H1 (cell line): Measurements from ENCODE around the gene CREBL2. TPM values are rescaled to one million over a fixed set of nuclear protein-coding genes. Genes with fewer than 3 reads are reported as not detected.

Experiments used
- CTCF ChIA-PET: fragments of 300-600 bp; sonication (Branson Sonifier 250); formaldehyde crosslinking; loops from one replicate; lab custom pipeline; 2021; ENCODE audit not compliant: partially characterized antibody; lab: Charles Lee
- POLR2A ChIA-PET: fragments of 300-600 bp; sonication (Branson Sonifier 250); formaldehyde crosslinking; loops from one replicate; lab custom pipeline; 2021; ENCODE audit warnings: inconsistent platforms; ENCODE audit not compliant: partially characterized antibody; lab: Charles Lee
- DNase-seq, 2 experiments: peaks; one replicate each; pipeline versions ENCODE4 v3.0.0 to v3.0.0-alpha.2; 2010 to 2022; ENCODE audit warnings: low spot score in 2 of 2, low read depth in 1 of 2, mixed read lengths in 1 of 2
- FAIRE-seq: peaks from 2 replicates; lab custom pipeline; 2011; peaks lifted over from hg19 to GRCh38; lab: Jason Lieb, UNC
- H2AFZ ChIP-seq: 2 replicates; pipeline ENCODE4 v1.8.1; 2012; ENCODE audit warnings: low read length, inconsistent platforms
- H2AK5ac ChIP-seq: 2 replicates; pipeline ENCODE4 v1.6.1; 2013; ENCODE audit warnings: low read depth, low read length
- H2BK120ac ChIP-seq: replicated peaks from 2 replicates; pipeline ENCODE3; 2013; ENCODE audit warnings: low read depth, low read length, inconsistent platforms
- H2BK12ac ChIP-seq: 2 replicates; pipeline ENCODE4 v1.6.1; 2013; ENCODE audit warnings: low read depth, low read length
- H2BK15ac ChIP-seq: 2 replicates; pipeline ENCODE4 v1.6.1; 2013; ENCODE audit warnings: low read length
- H2BK20ac ChIP-seq: 2 replicates; pipeline ENCODE4 v1.6.1; 2013; ENCODE audit warnings: low read length
- H2BK5ac ChIP-seq: 2 replicates; pipeline ENCODE4 v1.6.1; 2013; ENCODE audit warnings: low read depth, low read length
- H3K14ac ChIP-seq: 2 replicates; pipeline ENCODE4 v1.6.1; 2013; ENCODE audit warnings: inconsistent platforms; ENCODE audit not compliant: insufficient read length
- H3K18ac ChIP-seq: 2 replicates; pipeline ENCODE4 v1.6.1; 2013; ENCODE audit warnings: low read length; ENCODE audit errors: extremely low read depth
- H3K23ac ChIP-seq: 2 replicates; pipeline ENCODE4 v1.6.1; 2013; ENCODE audit warnings: inconsistent platforms; ENCODE audit not compliant: insufficient read length
- H3K23me2 ChIP-seq: 2 replicates; pipeline ENCODE4 v1.6.1; 2013; ENCODE audit warnings: low read depth, low read length
- H3K27ac ChIP-seq: 2 replicates; pipeline ENCODE4 v1.6.1; 2011; ENCODE audit warnings: low read depth, low read length, inconsistent platforms
- H3K27me3 ChIP-seq, 4 experiments: replicated peaks in 1 of 4; 1 replicate in 1 of 4; 2 replicates in 3 of 4; pipeline versions ENCODE4 v1.6.1 to v1.8.1; 2011 to 2013; ENCODE audit warnings: low read length in 3 of 4, mild to moderate bottlenecking in 3 of 4, inconsistent platforms in 2 of 4, mixed read lengths in 2 of 4, moderate library complexity in 1 of 4; ENCODE audit not compliant: control insufficient read depth in 3 of 4, insufficient read depth in 3 of 4; ENCODE audit errors: extremely low read depth in 1 of 4
- H3K36me3 ChIP-seq, 4 experiments: 2 replicates each; pipeline versions ENCODE4 v1.6.1 to v1.8.1; 2011 to 2013; ENCODE audit warnings: mild to moderate bottlenecking in 4 of 4, low read length in 3 of 4, moderate library complexity in 2 of 4, control low read depth in 1 of 4, inconsistent platforms in 1 of 4; ENCODE audit not compliant: insufficient read depth in 4 of 4, control insufficient read depth in 2 of 4
- H3K4ac ChIP-seq: replicated peaks from 2 replicates; pipeline ENCODE3; 2013; ENCODE audit warnings: low read length, low read depth, mixed read lengths, inconsistent platforms; ENCODE audit not compliant: insufficient read length
- H3K4me1 ChIP-seq, 4 experiments: replicated peaks in 1 of 4; 1 replicate in 1 of 4; 2 replicates in 3 of 4; pipeline versions ENCODE4 v1.6.1 to v1.8.1; 2011 to 2013; ENCODE audit warnings: low read length in 3 of 4, inconsistent platforms in 2 of 4, mixed read lengths in 1 of 4; ENCODE audit not compliant: insufficient read depth in 4 of 4, control insufficient read depth in 3 of 4
- H3K4me2 ChIP-seq, 2 experiments: 2 replicates each; pipeline versions ENCODE4 v1.6.1 to v1.8.1; 2011 to 2013; ENCODE audit warnings: low read depth in 2 of 2, low read length in 2 of 2, control low read depth in 1 of 2, inconsistent platforms in 1 of 2, mild to moderate bottlenecking in 1 of 2; ENCODE audit not compliant: insufficient read depth in 1 of 2
- H3K4me3 ChIP-seq, 4 experiments: fragments of 200-600, 300-600 bp in 1 of 4; sonication (generic), shearing (Covaris generic), sonication (Bioruptor Twin) in 1 of 4; 2 replicates each; pipeline versions ENCODE4 v1.5.1 to v1.8.1; 2011 to 2016; ENCODE audit warnings: low read length in 4 of 4, low read depth in 3 of 4, control low read depth in 2 of 4, inconsistent platforms in 2 of 4, mild to moderate bottlenecking in 2 of 4, mixed read lengths in 1 of 4, moderate library complexity in 1 of 4; ENCODE audit not compliant: insufficient read depth in 2 of 4; ENCODE audit errors: extremely low read depth in 1 of 4
- H3K56ac ChIP-seq: replicated peaks from 2 replicates; pipeline ENCODE3; 2013; ENCODE audit warnings: low read depth, mild to moderate bottlenecking, mixed read lengths, low read length, inconsistent platforms; ENCODE audit not compliant: insufficient read length
- H3K79me1 ChIP-seq: 2 replicates; pipeline ENCODE4 v1.6.1; 2013; ENCODE audit warnings: low read depth, low read length, control low read depth
- H3K79me2 ChIP-seq, 2 experiments: 2 replicates each; pipeline versions ENCODE4 v1.6.1 to v1.8.1; 2012 to 2013; ENCODE audit warnings: low read length in 2 of 2, mild to moderate bottlenecking in 2 of 2, inconsistent platforms in 1 of 2; ENCODE audit not compliant: insufficient read depth in 2 of 2, control insufficient read depth in 1 of 2
- H3K9ac ChIP-seq, 4 experiments: replicated peaks in 1 of 4; 1 replicate in 1 of 4; 2 replicates in 3 of 4; pipeline versions ENCODE4 v1.6.1 to v1.8.1; 2011 to 2013; ENCODE audit warnings: low read depth in 3 of 4, low read length in 3 of 4, control low read depth in 2 of 4, mild to moderate bottlenecking in 2 of 4, moderate library complexity in 2 of 4, inconsistent platforms in 1 of 4; ENCODE audit errors: extremely low read depth in 1 of 4
- H3K9me3 ChIP-seq, 2 experiments: 2 replicates each; pipeline versions ENCODE4 v1.6.1 to v1.8.1; 2012 to 2013; ENCODE audit warnings: mild to moderate bottlenecking in 2 of 2, moderate library complexity in 2 of 2, control low read depth in 1 of 2, inconsistent platforms in 1 of 2, low read depth in 1 of 2, low read length in 1 of 2, mixed read lengths in 1 of 2; ENCODE audit not compliant: insufficient read depth in 2 of 2
- H4K20me1 ChIP-seq, 2 experiments: replicated peaks in 1 of 2; 2 replicates each; pipeline versions ENCODE3 to v1.8.1; 2011 to 2013; ENCODE audit warnings: inconsistent platforms in 2 of 2, low read length in 2 of 2, mild to moderate bottlenecking in 1 of 2; ENCODE audit not compliant: insufficient read depth in 2 of 2, control insufficient read depth in 1 of 2
- H4K5ac ChIP-seq: 2 replicates; pipeline ENCODE4 v1.6.1; 2013; ENCODE audit warnings: low read length, low read depth, mixed read lengths, inconsistent platforms; ENCODE audit not compliant: insufficient read length
- H4K8ac ChIP-seq: 2 replicates; pipeline ENCODE4 v1.8.0; 2013; ENCODE audit warnings: mild to moderate bottlenecking, moderate library complexity, low read length, inconsistent platforms; ENCODE audit not compliant: insufficient read depth; ENCODE audit errors: extremely low read depth
- H4K91ac ChIP-seq: replicated peaks from 2 replicates; pipeline ENCODE3; 2013; ENCODE audit warnings: low read length, mixed read lengths, inconsistent platforms; ENCODE audit not compliant: insufficient read length
- BRCA1 ChIP-seq: IDR thresholded peaks from 2 replicates; pipeline ENCODE4 v1.6.1; 2012; ENCODE audit warnings: low read depth, low read length, improper control_type of control experiment
- SRF ChIP-seq: IDR thresholded peaks from 2 replicates; pipeline ENCODE4 v1.6.1; 2011; ENCODE audit warnings: mild to moderate bottlenecking, low read depth, low read length, moderate library complexity
- WGBS, 2 experiments: shearing (Covaris generic) in 1 of 2; methylation state at CpG; one replicate each; pipeline versions ENCODE4 v1.1.6 to v1.1.7; 2013 to 2015; ENCODE audit warnings: low lambda C conversion rate in 2 of 2, mixed read lengths in 2 of 2, inconsistent platforms in 1 of 2, low coverage in 1 of 2, missing lambda C conversion rate in 1 of 2; ENCODE audit not compliant: insufficient replicate concordance in 2 of 2, insufficient coverage in 1 of 2, insufficient read length in 1 of 2; ENCODE audit errors: extremely low coverage in 1 of 2, missing lambda C conversion rate in 1 of 2; 5-methylcytosine and 5-hydroxymethylcytosine counted together
- polyA plus RNA-seq, 7 experiments: library from polyadenylated mRNA; depleted of rRNA in 3 of 7; stranded (reverse) in 5 of 7; unstranded in 2 of 7; fragments of >200 nt in 5 of 7; fragments of 200-250 nt in 2 of 7; gene quantifications; 1 replicate in 5 of 7; 2 replicates in 1 of 7; 4 replicates in 1 of 7; pipeline versions ENCODE4 v1.2.1 to v1.2.3, GENCODE V29; 2011 to 2013; ENCODE audit warnings: missing spikeins in 2 of 7, mixed read lengths in 2 of 7
- total RNA-seq: library from RNA; stranded (reverse); fragmentation: NEBNext Ultra II Directional; extraction: Animal tissue kit (Norgen Biotek cat#: 25700); gene quantifications from 2 replicates; pipeline ENCODE4 v1.2.1, GENCODE V29; 2021

The CREBL2 gene
- total and polyA plus RNA-seq, 2 of the 8 experiments (the other 6 are each of a cell fraction or from before 2014, with no cell fraction given), result 9.8 to 18.3 TPM

DNA sequence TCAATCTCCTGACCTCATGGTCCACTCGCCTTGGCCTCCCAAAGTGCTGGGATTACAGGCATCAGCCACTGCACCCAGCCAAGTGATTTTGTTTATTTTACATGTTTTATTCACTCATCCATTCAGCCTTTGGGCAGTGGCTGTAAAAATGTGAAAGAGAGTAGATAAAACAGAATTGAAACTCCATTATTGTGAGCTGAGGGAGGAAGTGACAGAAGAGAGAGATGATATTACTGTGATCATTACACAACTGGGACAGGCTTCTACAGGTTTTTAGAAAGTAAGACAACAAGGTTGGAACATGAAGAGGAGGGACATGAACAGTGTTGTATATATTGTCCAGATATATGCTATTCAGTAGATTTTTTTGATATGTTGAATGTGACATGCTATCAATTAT is 25.0 kb downstream of the CREBL2 start:
- POLR2A ChIA-PET, result no interaction called here
- no peak for TF ChIP-seq SRF
- no peak for TF ChIP-seq BRCA1
- H3K27ac ChIP-seq, result no peak overlapping the region

More for the DNA sequence above, 25.0 kb downstream of the CREBL2 start:
- no peak overlapping the region for H3K4ac ChIP-seq
- H4K20me1 ChIP-seq, result no peaks in the 10 kb centered on the region
- no peak overlapping the region for H3K9ac ChIP-seq
- no peak overlapping the region for H2AFZ ChIP-seq
- no peak overlapping the region for H2BK5ac ChIP-seq
- no peak overlapping the region for H3K4me2 ChIP-seq
- no peak overlapping the region for H3K4me3 ChIP-seq
- FAIRE-seq, result no peak
- H2BK12ac ChIP-seq, result no peak overlapping the region
- CTCF ChIA-PET, result interaction anchor here (0.7 to 7.4 kb wide), 2 partner anchors 9 to 142 kb away, joined by 3 to 77 read pairs; no protein-coding TSS in a partner anchor
- H2BK15ac ChIP-seq, result no peak overlapping the region
- H4K91ac ChIP-seq, result no peak overlapping the region
- H3K36me3 ChIP-seq, result peaks cover 0 to 15% (median 3%) of the 10 kb centered on the region in 4 experiments; a peak in 5 of 8 replicates
- no peak overlapping the region for H2BK120ac ChIP-seq
- H3K27me3 ChIP-seq, result no peaks in the 10 kb centered on the region
- no peak overlapping the region for H3K23ac ChIP-seq
- H3K56ac ChIP-seq, result no peak overlapping the region
- DNase-seq, result no peak
- H3K18ac ChIP-seq, result no peak overlapping the region
- no peak overlapping the region for H4K5ac ChIP-seq
- WGBS, 2 experiments, result 92% methylated on average over 1 of the region's 1 CpG; no CpG with 5 or more reads in 1 of the 2 experiments
- H2AK5ac ChIP-seq, result no peak overlapping the region
- no peaks in the 10 kb centered on the region for H3K23me2 ChIP-seq
- no peaks in the 10 kb centered on the region for H3K4me1 ChIP-seq
- H4K8ac ChIP-seq, result no peak overlapping the region
- H3K14ac ChIP-seq, result no peak overlapping the region
- no peaks in the 10 kb centered on the region for H3K79me2 ChIP-seq
- H2BK20ac ChIP-seq, result no peak overlapping the region
- no peaks in the 10 kb centered on the region for H3K9me3 ChIP-seq
- H3K79me1 ChIP-seq, result no peaks in the 10 kb centered on the region; the same call in 1 of the 2 replicates
